D721Med (cell line): ENCODE results near the gene PREX1.

ENCODE experiments used
- DNase-seq: peaks from one replicate; pipeline ENCODE4 v3.0.0; 2011; ENCODE audit warnings: low spot score; ENCODE audit not compliant: insufficient read length
- FAIRE-seq: peaks from 2 replicates; lab custom pipeline; 2011; peaks lifted over from hg19 to GRCh38; lab: Jason Lieb, UNC
- CTCF ChIP-seq: IDR thresholded peaks from 2 replicates; pipeline ENCODE4 v1.5.1; 2012; ENCODE audit warnings: mild to moderate bottlenecking, control low read depth; ENCODE audit not compliant: insufficient read depth; ENCODE audit errors: missing control alignments

PREX1 gene

GRCh38 chr20:48793776-48794175 lies 34.0 kb downstream of the PREX1 start:
- FAIRE-seq (no peak), DNase-seq (no peak)
- no peak for TF ChIP-seq CTCF

- FAIRE-seq (no peak), DNase-seq (no peak)
- TF ChIP-seq CTCF = no peak
Observed at GRCh38 chr20:48791666-48792071, 36.1 kb downstream of the PREX1 start.

- no peak for FAIRE-seq
- TF ChIP-seq CTCF = no peak
- no peak for DNase-seq
Observed at GRCh38 chr20:48791014-48791413, 36.8 kb downstream of the PREX1 start.

- no peak for TF ChIP-seq CTCF
- DNase-seq = no peak
- no peak for FAIRE-seq
Observed at GRCh38 chr20:48790473-48791003, 37.3 kb downstream of the PREX1 start.

- FAIRE-seq = no peak
- no peak for TF ChIP-seq CTCF
- no peak for DNase-seq
Observed at GRCh38 chr20:48789781-48790472, 37.9 kb downstream of the PREX1 start.

GRCh38 chr20:48789185-48789668 lies 38.6 kb downstream of the PREX1 start:
- TF ChIP-seq CTCF = no peak
- no peak for DNase-seq
- FAIRE-seq = no peak

- DNase-seq (no peak), FAIRE-seq (no peak)
- TF ChIP-seq CTCF = no peak
Observed at GRCh38 chr20:48788486-48789072, 39.2 kb downstream of the PREX1 start.
